PC-9 (cell line): ENCODE measurements around the gene BTBD18. TPM values are rescaled to one million over a fixed set of nuclear protein-coding genes. Genes with fewer than 3 reads are reported as not detected.

Experiments
- BruUV-seq: library from RNA; stranded (reverse); fragments of 400-500 nt; replicated peaks from 2 replicates; lab custom pipeline; 2021; lab: Mats Ljungman, UMichigan
- CTCF ChIA-PET: fragments of 300-600 bp; sonication (Branson Sonifier 250); formaldehyde crosslinking; loops from one replicate; lab custom pipeline; 2022; ENCODE audit warnings: antibody characterized with exemption; lab: Charles Lee
- POLR2A ChIA-PET: fragments of 300-600 bp; sonication (Branson Sonifier 250); formaldehyde crosslinking; loops from one replicate; lab custom pipeline; 2022; ENCODE audit warnings: antibody characterized with exemption; ENCODE audit not compliant: unreplicated experiment; lab: Charles Lee
- DNase-seq, 2 experiments: peaks; one replicate each; pipeline versions ENCODE4 v3.0.0 to v3.0.0-alpha.2; 2015 to 2022; ENCODE audit warnings: mixed read lengths in 1 of 2
- H2AFZ ChIP-seq: fragments of 200-600 bp; sonication (generic); 2 replicates; pipeline ENCODE4 v1.8.1; 2017; ENCODE audit warnings: antibody characterized with exemption
- H3F3A ChIP-seq: fragments of 200-600 bp; sonication (generic); 2 replicates; pipeline ENCODE4 v1.8.1; 2017; ENCODE audit warnings: antibody characterized with exemption, mild to moderate bottlenecking, low read depth; ENCODE audit not compliant: insufficient read depth
- H3K27ac ChIP-seq: fragments of 200-600 bp; sonication (generic); 2 replicates; pipeline ENCODE4 v1.6.1; 2016; ENCODE audit warnings: mixed run types
- H3K27me3 ChIP-seq: fragments of 200-600 bp; sonication (generic); 2 replicates; pipeline ENCODE4 v1.6.1; 2016; ENCODE audit warnings: low read depth, mixed run types; ENCODE audit not compliant: insufficient read depth
- H3K36me3 ChIP-seq: fragments of 200-600 bp; sonication (generic); 2 replicates; pipeline ENCODE4 v1.6.1; 2016; ENCODE audit warnings: low read depth, mixed run types
- H3K4me1 ChIP-seq: fragments of 200-600 bp; sonication (generic); replicated peaks from 2 replicates; pipeline ENCODE4 v1.6.1; 2016; ENCODE audit warnings: mixed run types; ENCODE audit not compliant: insufficient read depth
- H3K4me2 ChIP-seq: fragments of 200-600 bp; sonication (generic); 2 replicates; pipeline ENCODE4 v1.6.1; 2017; ENCODE audit warnings: mixed run types
- H3K4me3 ChIP-seq: fragments of 200-600 bp; sonication (generic); 2 replicates; pipeline ENCODE4 v1.6.1; 2016; ENCODE audit warnings: mixed run types
- H3K79me2 ChIP-seq: fragments of 200-600 bp; sonication (generic); 2 replicates; pipeline ENCODE4 v1.6.1; 2017; ENCODE audit warnings: low read depth, mixed run types
- H3K9me2 ChIP-seq: fragments of 200-600 bp; sonication (generic); 2 replicates; pipeline ENCODE4 v1.8.1; 2017; ENCODE audit warnings: mild to moderate bottlenecking; ENCODE audit not compliant: insufficient read depth
- H3K9me3 ChIP-seq: fragments of 200-600 bp; sonication (generic); 2 replicates; pipeline ENCODE4 v1.8.1; 2016; ENCODE audit warnings: low read depth; ENCODE audit not compliant: insufficient read depth
- H4K20me1 ChIP-seq: fragments of 200-600 bp; sonication (generic); 2 replicates; pipeline ENCODE4 v1.8.1; 2017; ENCODE audit not compliant: insufficient read depth
- CTCF ChIP-seq: fragments of 200-600 bp; sonication (generic); conservative IDR thresholded peaks from 2 replicates; pipeline ENCODE4 v1.6.1; 2017; ENCODE audit warnings: mixed run types, antibody characterized with exemption, mild to moderate bottlenecking, moderate library complexity
- EZH2 ChIP-seq: fragments of 200-600 bp; sonication (generic); IDR thresholded peaks from 2 replicates; pipeline ENCODE4 v1.8.0; 2017; ENCODE audit warnings: antibody characterized with exemption, low read depth
- intact Hi-C: fragments of 100-400 bp; cut with micrococcal nuclease; formaldehyde crosslinking; loops from one replicate; pipeline ENCODE4 v1.10.0; 2022; ENCODE audit not compliant: unreplicated experiment
- total RNA-seq: library from RNA; stranded (reverse); gene quantifications from 2 replicates; pipeline ENCODE4 v1.2.3, GENCODE V29; 2021

BTBD18 gene
- total RNA-seq, 1 experiment from 2014 or later = not detected

DNA sequence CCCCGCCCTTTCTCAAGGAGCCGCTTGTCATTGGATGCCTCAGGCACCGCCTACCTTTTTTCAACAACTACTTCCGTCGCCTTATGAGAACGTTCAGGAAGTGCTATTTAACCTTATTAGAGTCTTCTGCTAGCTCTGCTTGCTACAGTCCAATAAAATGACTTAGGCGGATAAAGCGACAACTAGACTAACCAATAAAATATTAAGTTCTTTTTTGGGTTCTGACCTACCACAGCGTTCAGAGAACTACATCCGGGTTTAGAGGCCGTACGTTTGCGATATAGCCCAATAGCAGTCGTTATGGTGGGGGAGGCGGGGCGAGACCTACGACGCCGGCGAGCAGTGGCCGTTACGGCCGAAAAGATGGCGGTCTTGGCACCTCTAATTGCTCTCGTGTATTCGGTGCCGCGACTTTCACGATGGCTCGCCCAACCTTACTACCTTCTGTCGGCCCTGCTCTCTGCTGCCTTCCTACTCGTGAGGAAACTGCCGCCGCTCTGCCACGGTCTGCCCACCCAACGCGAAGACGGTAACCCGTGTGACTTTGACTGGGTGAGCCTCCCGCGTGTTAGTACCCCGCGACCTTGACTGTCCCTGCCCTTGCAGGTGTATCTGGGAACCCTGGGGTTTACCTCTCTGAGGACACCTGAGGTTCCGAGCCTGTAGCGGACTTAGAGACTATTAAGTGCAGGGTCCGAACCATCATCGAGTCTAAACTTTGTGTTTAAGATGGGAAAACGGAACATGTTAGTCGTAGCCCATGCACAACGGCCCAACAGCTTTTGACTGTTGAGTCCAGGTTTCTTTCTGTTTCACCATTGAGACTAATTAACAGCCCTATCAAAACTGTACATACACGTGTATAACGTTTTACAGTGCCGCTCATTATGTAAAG lies 39.1 kb downstream of the BTBD18 start, which contains the start of gene TMX2:
TMX2 (plus strand) TSS at position 338 of the 895 bp plus-strand sequence; CDS start at position 364, 26 bp downstream.
- no peak for TF ChIP-seq EZH2
- no peak for TF ChIP-seq CTCF
- Histone ChIP-seq H3K9me3 (no peaks in the 10 kb centered on the region), H3K79me2 (peaks cover 55% of the 10 kb centered on the region), H3K27me3 (no peaks in the 10 kb centered on the region), H3K4me1 (peaks cover 25% of the 10 kb centered on the region), H3K4me3 (peak within 1 kb of the TSS; percentile 97), H3K36me3 (0 out of 2 replicates have a peak, but pooled peaks cover 9% of the 10 kb centered on the region), H3K9me2 (no peaks in the 10 kb centered on the region), H3F3A (peaks cover 23% of the 10 kb centered on the region; the same call in 1 of the 2 replicates), H4K20me1 (peaks cover 16% of the 10 kb centered on the region; the same call in 1 of the 2 replicates), H3K4me2 (peak within 1 kb of the TSS; percentile 99), H3K27ac (peak within 1 kb of the TSS; percentile 75), H2AFZ (peak within 1 kb of the TSS; percentile 84)
- POLR2A ChIA-PET = interaction anchor here (0.6 to 1.1 kb wide), 15 partner anchors 9 to 1968 kb away, joined by 3 to 25 read pairs (median 4); partner anchors contain the start of gene SELENOH
- TSS peak; percentile 61 for BruUV-seq
- CTCF ChIA-PET = interaction anchor here (0.6 to 1.2 kb wide), 4 partner anchors 49 to 88 kb away, joined by 3 to 9 read pairs (median 7); no protein-coding TSS in a partner anchor
- intact Hi-C loops = loop anchor here (1.0 to 2.0 kb wide), 7 partner anchors 21 to 866 kb away; partner anchors contain the start of genes CTNND1, SELENOH and TIMM10
- peak; percentile 94 to 100 for DNase-seq

- Histone ChIP-seq H3F3A (peaks cover 23% of the 10 kb centered on the region; the same call in 1 of the 2 replicates), H3K27ac (peak within 1 kb of the TSS; percentile 75), H4K20me1 (peaks cover 16% of the 10 kb centered on the region; the same call in 1 of the 2 replicates), H3K36me3 (0 out of 2 replicates have a peak, but pooled peaks cover 9% of the 10 kb centered on the region), H3K9me2 (no peaks in the 10 kb centered on the region), H3K4me2 (peak within 1 kb of the TSS; percentile 99), H3K4me1 (peaks cover 25% of the 10 kb centered on the region), H3K9me3 (no peaks in the 10 kb centered on the region), H2AFZ (peak within 1 kb of the TSS; percentile 84), H3K27me3 (no peaks in the 10 kb centered on the region), H3K4me3 (peak within 1 kb of the TSS; percentile 97), H3K79me2 (peaks cover 57% of the 10 kb centered on the region)
- ChIA-PET POLR2A (interaction anchor here (0.6 to 1.1 kb wide), 15 partner anchors 10 to 1969 kb away, joined by 3 to 25 read pairs (median 4); partner anchors contain the start of gene SELENOH), CTCF (interaction anchor here (0.6 to 1.2 kb wide), 4 partner anchors 68 to 89 kb away, joined by 6 to 9 read pairs (median 7); no protein-coding TSS in a partner anchor)
- DNase-seq = peak; percentile 97 to 99
- intact Hi-C loops = loop anchor here (1.0 to 2.0 kb wide), 7 partner anchors 22 to 867 kb away; partner anchors contain the start of genes CTNND1, SELENOH and TIMM10
- TSS peak; percentile 57 for BruUV-seq
- TF ChIP-seq EZH2 (no peak), CTCF (no peak)
Measured at GRCh38 chr11:57711414-57712255, 40.0 kb downstream of the BTBD18 start, which contains the start of gene MED19. Gene MED19 (minus strand): TSS chr11:57712215. CDS start chr11:57712179, 36 bp downstream.
